ENCODE data around the gene SLC31A1.

DNA sequence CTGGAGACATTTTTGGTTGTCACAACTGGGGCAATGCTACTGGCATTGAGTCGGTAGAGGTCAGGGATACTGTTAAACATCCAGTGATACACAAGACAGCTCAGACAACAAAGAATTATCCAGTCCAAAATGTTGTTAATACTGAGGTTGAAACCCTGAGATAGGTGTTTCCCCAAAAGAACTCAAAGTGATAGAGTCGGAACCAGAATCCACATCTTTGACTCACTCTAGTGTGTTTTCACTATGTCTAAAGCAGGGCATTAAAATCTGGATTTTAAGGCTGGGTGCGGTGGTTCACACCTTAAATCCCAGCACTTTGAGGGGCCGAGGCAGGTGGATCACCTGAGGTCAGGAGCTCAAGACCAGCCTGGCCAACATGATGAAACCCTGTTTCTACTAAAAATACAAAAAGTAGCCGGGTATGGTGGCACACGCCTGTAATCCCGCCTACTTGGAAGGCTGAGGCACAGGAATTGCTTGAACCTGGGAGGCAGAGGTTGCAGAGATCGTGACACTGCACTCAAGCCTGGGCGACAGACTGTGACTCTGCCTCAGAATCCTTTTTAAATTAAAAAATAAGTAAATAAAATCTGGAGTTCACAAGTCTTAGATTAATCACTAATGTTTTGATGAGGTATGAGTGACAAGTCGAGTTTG is 17.0 kb downstream of the SLC31A1 start:
- TF ChIP-seq, protein P1, sequence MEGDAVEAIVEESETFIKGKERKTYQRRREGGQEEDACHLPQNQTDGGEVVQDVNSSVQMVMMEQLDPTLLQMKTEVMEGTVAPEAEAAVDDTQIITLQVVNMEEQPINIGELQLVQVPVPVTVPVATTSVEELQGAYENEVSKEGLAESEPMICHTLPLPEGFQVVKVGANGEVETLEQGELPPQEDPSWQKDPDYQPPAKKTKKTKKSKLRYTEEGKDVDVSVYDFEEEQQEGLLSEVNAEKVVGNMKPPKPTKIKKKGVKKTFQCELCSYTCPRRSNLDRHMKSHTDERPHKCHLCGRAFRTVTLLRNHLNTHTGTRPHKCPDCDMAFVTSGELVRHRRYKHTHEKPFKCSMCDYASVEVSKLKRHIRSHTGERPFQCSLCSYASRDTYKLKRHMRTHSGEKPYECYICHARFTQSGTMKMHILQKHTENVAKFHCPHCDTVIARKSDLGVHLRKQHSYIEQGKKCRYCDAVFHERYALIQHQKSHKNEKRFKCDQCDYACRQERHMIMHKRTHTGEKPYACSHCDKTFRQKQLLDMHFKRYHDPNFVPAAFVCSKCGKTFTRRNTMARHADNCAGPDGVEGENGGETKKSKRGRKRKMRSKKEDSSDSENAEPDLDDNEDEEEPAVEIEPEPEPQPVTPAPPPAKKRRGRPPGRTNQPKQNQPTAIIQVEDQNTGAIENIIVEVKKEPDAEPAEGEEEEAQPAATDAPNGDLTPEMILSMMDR (optimal IDR thresholded peaks at IDR 0.05 in 1 of 3, IDR thresholded peaks at IDR 0.05 in 1 of 3, conservative IDR thresholded peaks at IDR 0.05 in 1 of 3; ENCODE audit: extremely low read depth in 1 of 3, insufficient read depth in 2 of 3, low read length in 3 of 3) = no peak
- TF ChIP-seq EZH2 (IDR thresholded peaks at IDR 0.05; ENCODE audit: low read length) = no peak

All from keratinocyte (primary cell).